Activated naive CD8-positive, alpha-beta T cell treated with anti-CD3 and anti-CD28 coated beads, Interleukin-2, amount 50 U/mL, for 24 hours (primary cell): ENCODE data around the gene PBX3.

Experiments used
- ATAC-seq: fragments of 150-1000 bp; cut with Tn5 transposase; one replicate; pipeline ENCODE4 v1.10.0; 2021
- DNase-seq: peaks from one replicate; pipeline ENCODE4 v3.0.0; 2021
- H3K27ac Mint-ChIP-seq: one replicate; pipeline ENCODE4 v1.8.0; 2021; ENCODE audit warnings: mild to moderate bottlenecking, mixed read lengths
- H3K27me3 Mint-ChIP-seq: one replicate; pipeline ENCODE4 v1.8.0; 2021; ENCODE audit warnings: mixed read lengths
- H3K36me3 Mint-ChIP-seq: one replicate; pipeline ENCODE4 v1.8.0; 2021; ENCODE audit warnings: low read depth, mixed read lengths
- H3K4me1 Mint-ChIP-seq: one replicate; pipeline ENCODE4 v1.8.0; 2021; ENCODE audit warnings: mixed read lengths
- H3K4me3 Mint-ChIP-seq: one replicate; pipeline ENCODE4 v1.8.0; 2021; ENCODE audit warnings: mild to moderate bottlenecking, moderate library complexity, mixed read lengths
- H3K9me3 Mint-ChIP-seq: one replicate; pipeline ENCODE4 v1.8.0; 2021; ENCODE audit warnings: mixed read lengths

PBX3 gene

DNA sequence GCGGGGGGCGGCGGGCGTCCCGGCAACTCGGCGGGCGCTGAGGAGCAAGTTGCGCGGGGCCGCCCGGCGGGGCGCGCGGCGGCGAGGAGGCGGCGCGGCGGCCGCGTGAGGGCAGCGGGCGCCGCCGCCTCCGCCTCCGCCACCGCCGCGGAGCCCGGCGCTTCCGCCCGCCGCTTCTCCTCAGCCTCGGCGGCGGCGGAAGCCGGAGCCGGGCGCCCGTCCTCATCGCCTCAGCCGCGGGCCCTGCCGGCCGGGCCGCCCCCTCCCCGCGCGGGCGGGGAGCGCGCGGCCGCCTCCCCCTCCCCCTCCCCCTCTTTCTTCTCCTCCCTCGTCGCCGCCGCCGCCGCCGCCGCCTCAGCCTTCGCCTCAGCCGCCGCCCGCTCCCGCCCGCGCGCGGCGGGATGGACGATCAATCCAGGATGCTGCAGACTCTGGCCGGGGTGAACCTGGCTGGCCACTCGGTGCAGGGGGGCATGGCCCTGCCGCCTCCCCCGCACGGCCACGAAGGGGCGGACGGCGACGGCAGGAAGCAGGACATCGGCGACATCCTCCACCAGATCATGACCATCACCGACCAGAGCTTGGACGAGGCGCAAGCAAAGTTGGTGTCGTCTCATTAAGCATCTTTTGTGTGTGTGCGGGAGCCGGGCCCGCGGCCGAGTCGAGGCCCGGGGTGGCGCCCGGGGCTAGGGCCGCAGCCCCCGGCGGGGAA, at the start of gene PBX3:
TSS of gene PBX3 (plus strand) at position 321 of the 712 bp plus-strand sequence.
- Mint-ChIP-seq H3K9me3 (no peaks in the 10 kb centered on the region), H3K4me3 (peak within 1 kb of the TSS; percentile 85), H3K4me1 (peaks cover 24% of the 10 kb centered on the region), H3K36me3 (peaks cover 11% of the 10 kb centered on the region), H3K27me3 (peaks cover 21% of the 10 kb centered on the region), H3K27ac (peak within 1 kb of the TSS; percentile 92)
- DNase-seq (peak; percentile 51), ATAC-seq (no peak)

DNA sequence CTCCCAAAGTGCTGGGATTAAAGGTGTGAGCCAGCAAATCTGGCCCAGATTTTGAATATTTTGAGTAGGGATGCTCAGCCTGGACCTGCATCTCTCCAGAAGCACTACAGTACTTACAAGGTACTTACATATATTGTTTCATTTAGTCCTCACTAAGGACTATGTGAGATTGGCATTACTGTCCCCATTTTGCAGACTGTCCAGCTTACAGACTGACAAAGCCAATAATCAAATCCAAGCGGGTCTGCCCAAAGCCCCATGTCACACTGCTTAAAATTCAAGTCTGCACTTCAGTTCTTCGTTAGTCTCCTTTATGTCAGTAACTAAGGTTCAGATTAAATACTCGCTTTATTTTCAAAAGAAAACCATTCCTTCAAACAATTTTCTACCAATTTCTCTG, 47.3 kb upstream of the PBX3 start:
- Mint-ChIP-seq H3K27me3 (no peaks in the 10 kb centered on the region), H3K4me3 (no peak overlapping the region), H3K27ac (no peak overlapping the region), H3K9me3 (no peaks in the 10 kb centered on the region), H3K4me1 (peaks cover 73% of the 10 kb centered on the region), H3K36me3 (peaks cover 35% of the 10 kb centered on the region)
- ATAC-seq = no peak
- no peak for DNase-seq

DNA sequence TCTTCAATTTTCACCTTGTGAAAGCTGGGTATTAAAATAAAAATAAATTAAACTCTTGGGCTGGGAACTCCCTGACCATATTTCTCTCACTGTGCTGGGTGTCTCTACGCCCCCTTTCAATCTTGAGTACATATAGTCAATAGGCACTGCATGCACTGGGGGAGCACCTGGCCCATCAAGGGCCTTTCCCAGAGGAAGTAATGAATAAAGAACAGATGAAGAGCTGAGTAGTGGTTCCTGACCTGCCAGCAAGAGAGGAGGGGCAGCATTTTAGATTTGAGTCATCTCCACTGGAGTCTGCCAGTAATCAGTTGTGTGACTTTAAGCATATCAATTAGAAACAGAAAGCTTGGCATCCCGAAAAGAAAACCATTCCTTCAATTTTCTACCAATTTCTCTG, 46.4 kb upstream of the PBX3 start:
- peaks cover 83% of the 10 kb centered on the region for H3K4me1 Mint-ChIP-seq
- DNase-seq = peak; percentile 58
- peak overlapping the region; percentile 43 for H3K4me3 Mint-ChIP-seq
- ATAC-seq = peak; percentile 98
- H3K36me3 Mint-ChIP-seq = peaks cover 40% of the 10 kb centered on the region
- H3K9me3 Mint-ChIP-seq = no peaks in the 10 kb centered on the region
- peak overlapping the region; percentile 84 for H3K27ac Mint-ChIP-seq
- no peaks in the 10 kb centered on the region for H3K27me3 Mint-ChIP-seq

DNA sequence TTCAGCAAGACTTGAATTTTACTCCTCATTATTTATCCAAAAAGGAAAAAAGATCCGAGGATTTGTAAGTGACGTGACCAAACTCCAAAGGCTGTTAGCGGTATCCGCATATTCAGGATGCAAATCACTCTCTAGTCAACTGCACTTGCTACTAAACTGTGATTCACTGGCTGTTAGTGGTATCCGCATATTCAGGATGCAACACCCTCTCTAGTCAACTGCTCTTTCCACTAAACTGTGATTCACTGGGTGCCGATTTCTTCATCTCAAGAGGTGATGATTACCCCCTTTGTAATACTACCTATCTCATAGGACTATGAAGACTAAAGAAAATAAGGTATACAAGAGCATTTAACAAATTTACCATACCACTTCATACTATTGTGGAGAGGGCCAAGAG, 45.8 kb upstream of the PBX3 start:
- Mint-ChIP-seq H3K27me3 (no peaks in the 10 kb centered on the region), H3K4me3 (peak overlapping the region; percentile 43), H3K9me3 (no peaks in the 10 kb centered on the region), H3K36me3 (peaks cover 39% of the 10 kb centered on the region), H3K4me1 (peaks cover 84% of the 10 kb centered on the region), H3K27ac (peak overlapping the region; percentile 84)
- peak; percentile 4 for DNase-seq
- peak; percentile 84 for ATAC-seq

DNA sequence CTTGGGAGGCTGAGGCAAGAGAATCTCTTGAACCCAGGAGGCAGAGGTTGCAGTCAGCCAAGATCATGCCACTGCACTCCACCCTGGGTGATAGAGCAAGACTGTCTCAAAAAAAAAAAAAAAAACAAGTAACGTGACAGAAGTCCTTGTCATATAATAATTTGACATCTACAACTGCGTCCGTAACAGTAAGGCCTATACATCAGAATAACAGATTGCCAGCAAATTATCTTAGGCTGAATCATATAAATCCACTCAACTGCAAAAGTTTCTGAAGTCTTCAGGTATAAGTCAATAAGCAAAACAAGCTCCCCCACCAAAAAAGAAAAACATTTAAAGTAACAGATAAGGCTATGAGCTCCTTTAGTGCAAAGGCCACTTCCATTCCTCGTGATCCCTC, 43.5 kb upstream of the PBX3 start:
- DNase-seq (no peak), ATAC-seq (no peak)
- peak overlapping the region; percentile 55 for H3K27ac Mint-ChIP-seq
- peaks cover 26% of the 10 kb centered on the region for H3K36me3 Mint-ChIP-seq
- no peaks in the 10 kb centered on the region for H3K27me3 Mint-ChIP-seq
- peaks cover 75% of the 10 kb centered on the region for H3K4me1 Mint-ChIP-seq
- no peak overlapping the region for H3K4me3 Mint-ChIP-seq
- H3K9me3 Mint-ChIP-seq = no peaks in the 10 kb centered on the region

DNA sequence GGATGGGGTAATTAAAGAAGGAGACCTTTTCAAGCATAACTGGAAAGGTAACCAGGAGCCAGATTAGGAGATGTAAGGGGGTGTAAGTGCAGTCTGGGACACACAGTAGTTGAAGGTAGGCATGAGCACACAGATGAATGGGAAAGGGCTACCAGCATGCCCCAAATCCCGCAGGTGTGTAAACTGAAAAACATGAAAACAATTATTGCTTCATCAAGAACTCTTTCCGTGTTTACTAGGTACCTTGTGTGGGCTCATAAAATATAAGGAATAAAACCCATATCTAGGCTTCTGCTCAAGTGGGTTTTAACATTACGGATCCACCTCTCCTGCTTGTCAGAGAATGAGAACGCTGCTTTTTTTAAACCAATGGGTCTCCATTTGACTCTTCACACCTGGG, 41.3 kb upstream of the PBX3 start:
- no peaks in the 10 kb centered on the region for H3K27me3 Mint-ChIP-seq
- H3K4me3 Mint-ChIP-seq = peak overlapping the region; percentile 88
- no peak for DNase-seq
- H3K27ac Mint-ChIP-seq = peak overlapping the region; percentile 89
- H3K36me3 Mint-ChIP-seq = peaks cover 20% of the 10 kb centered on the region
- peaks cover 55% of the 10 kb centered on the region for H3K4me1 Mint-ChIP-seq
- no peak for ATAC-seq
- no peaks in the 10 kb centered on the region for H3K9me3 Mint-ChIP-seq

DNA sequence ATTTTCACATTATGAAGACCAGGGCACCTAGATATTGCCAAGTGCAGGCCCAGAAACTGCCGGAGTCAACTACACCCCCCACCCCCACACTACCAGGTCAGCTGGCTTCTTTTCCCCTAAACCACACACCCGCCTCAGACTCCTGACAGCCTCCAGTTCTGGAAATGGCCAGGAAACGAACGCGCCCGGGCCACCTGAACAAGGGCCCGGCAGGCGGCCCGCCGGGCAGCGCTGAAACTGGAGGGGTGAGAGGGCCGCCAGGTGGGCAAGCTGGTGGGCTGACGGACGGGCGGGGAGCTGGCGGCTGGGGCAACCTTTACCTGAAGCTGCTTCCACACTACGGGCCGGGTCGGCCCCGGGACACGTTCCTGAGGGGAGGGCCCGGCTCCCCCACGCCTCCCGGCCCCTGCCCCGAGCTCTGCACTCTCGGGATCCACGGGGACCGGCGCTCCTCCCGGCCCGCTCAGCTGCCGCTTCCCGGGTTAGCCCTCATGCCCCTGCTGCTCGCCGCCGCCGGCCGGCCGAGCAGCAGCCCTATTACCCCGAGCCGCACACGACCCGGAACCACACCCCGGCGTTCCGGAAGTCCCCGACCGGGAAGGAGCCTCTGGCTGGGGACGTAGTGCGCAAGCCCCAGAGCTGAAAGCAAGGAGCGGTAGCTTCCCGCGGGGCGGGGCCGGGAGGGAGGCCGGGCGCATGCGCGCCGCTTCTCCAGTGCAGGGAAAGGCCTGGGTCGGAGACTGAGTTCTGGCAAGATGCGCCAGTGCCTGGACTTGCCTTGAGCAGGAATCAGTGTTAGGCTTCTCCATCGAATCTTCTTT, 40.3 kb upstream of the PBX3 start, which contains the start of gene MAPKAP1:
TSS of gene MAPKAP1 (minus strand) at position 558 of the 821 bp plus-strand sequence. CDS start 34,634 bp downstream, outside the sequence.
- Mint-ChIP-seq H3K36me3 (peaks cover 16% of the 10 kb centered on the region), H3K9me3 (no peaks in the 10 kb centered on the region)

DNA sequence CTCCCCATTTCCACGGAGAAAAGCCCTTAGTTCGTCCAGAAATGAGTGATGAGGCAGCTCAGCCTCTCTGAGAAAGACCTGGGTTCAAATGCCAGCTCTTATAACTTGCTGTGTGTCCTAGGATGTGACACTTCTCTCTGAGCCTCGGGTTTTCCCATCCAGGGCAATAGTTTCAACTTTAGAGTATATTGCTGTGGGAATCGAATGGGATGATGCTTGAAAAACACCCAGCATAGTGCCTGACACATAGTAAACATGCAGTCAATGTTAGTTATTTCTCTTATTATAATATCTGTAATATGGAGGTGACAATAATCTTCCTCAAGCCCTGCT, 39.7 kb upstream of the PBX3 start:
- Mint-ChIP-seq H3K4me1 (peaks cover 42% of the 10 kb centered on the region), H3K27me3 (no peaks in the 10 kb centered on the region), H3K9me3 (no peaks in the 10 kb centered on the region), H3K4me3 (peak overlapping the region; percentile 88), H3K27ac (peak overlapping the region; percentile 89), H3K36me3 (peaks cover 16% of the 10 kb centered on the region)
- DNase-seq = no peak
- ATAC-seq = no peak

More for the DNA sequence above, 40.3 kb upstream of the PBX3 start, which contains the start of gene MAPKAP1:
- no peaks in the 10 kb centered on the region for H3K27me3 Mint-ChIP-seq
- peaks cover 45% of the 10 kb centered on the region for H3K4me1 Mint-ChIP-seq
- H3K4me3 Mint-ChIP-seq = peak within 1 kb of the TSS; percentile 88
- peak; percentile 97 for DNase-seq
- H3K27ac Mint-ChIP-seq = peak within 1 kb of the TSS; percentile 89
- peak; percentile 100 for ATAC-seq

DNA sequence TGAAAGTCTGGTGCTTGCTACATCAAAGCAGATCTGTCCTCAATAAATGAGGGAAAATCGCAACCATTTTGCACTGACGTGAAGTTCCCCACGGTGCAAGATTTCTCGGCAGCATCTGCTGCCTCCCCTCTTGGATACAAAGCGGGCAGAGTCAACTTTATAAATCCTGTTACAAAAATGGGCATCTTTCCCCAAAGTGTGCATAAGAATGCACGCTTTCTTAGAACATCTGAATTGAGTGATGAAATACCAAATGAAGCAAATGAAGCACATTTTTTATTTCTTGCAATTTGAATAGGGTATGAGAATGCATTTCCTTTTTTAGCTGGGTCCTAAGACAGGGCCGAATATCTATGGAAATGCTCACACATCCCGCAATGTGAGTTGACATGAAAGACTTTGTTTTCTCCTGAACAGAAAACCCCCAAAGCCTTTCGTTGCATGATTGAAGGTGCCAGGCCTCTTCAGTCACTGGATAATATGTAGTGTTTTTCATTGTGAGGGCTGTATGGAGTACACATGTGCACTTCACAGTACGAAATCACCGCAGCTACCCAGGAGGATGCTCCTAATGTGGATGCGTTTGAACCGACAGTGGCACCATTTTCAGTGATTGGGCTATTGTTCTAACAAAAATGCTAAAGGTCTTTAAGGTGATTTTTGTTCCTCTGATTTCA, 20.6 kb upstream of the PBX3 start:
- ATAC-seq (no peak), DNase-seq (no peak)
- no peak overlapping the region for H3K4me3 Mint-ChIP-seq
- H3K27ac Mint-ChIP-seq = no peak overlapping the region
- no peaks in the 10 kb centered on the region for H3K36me3 Mint-ChIP-seq
- H3K27me3 Mint-ChIP-seq = peaks cover 10% of the 10 kb centered on the region
- H3K4me1 Mint-ChIP-seq = no peaks in the 10 kb centered on the region
- H3K9me3 Mint-ChIP-seq = no peaks in the 10 kb centered on the region

DNA sequence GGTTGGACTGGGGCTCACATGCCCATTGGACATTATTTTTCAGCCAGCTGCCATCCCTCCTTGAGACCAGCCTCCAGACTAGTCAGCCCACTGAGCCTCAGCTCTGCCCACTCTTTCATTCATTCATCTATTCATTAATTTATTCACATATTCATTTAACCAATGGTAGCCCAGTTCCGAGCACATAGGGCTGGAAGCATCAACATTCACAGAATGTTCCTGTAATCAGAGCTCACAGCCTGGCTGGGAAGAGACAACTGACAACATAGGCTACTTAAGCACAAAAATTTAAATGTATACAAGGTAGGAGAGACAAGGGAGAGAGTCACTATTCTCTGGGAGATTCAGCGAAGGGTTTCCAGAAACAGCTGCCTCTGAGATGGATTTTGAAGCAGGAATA, 17.0 kb upstream of the PBX3 start:
- DNase-seq = no peak
- Mint-ChIP-seq H3K36me3 (no peaks in the 10 kb centered on the region), H3K4me3 (no peak overlapping the region), H3K9me3 (no peaks in the 10 kb centered on the region), H3K4me1 (no peaks in the 10 kb centered on the region), H3K27me3 (peaks cover 10% of the 10 kb centered on the region), H3K27ac (no peak overlapping the region)
- ATAC-seq = no peak

DNA sequence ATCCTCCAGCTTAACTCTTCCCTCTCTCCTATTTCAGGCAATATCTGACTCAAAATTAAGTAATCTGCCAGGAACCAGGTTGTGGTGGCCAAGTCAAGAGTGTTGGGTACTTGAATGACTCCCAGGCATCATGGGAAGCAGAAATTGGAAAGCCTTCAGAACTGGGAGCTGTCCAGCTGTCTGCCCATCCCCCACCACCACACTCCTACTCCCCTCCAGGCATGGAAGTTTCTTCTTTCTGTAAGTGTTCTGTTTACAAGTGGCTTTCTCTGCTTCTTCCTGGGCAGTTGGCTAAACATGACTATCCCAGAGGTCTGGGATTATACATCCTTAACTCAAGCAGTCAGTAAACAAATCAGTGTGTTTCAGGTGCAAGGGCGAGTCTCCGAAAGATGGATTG, 14.6 kb upstream of the PBX3 start:
- DNase-seq (no peak), ATAC-seq (no peak)
- Mint-ChIP-seq H3K27me3 (peaks cover 10% of the 10 kb centered on the region), H3K36me3 (no peaks in the 10 kb centered on the region), H3K4me3 (no peak overlapping the region), H3K9me3 (no peaks in the 10 kb centered on the region), H3K4me1 (no peaks in the 10 kb centered on the region), H3K27ac (no peak overlapping the region)

DNA sequence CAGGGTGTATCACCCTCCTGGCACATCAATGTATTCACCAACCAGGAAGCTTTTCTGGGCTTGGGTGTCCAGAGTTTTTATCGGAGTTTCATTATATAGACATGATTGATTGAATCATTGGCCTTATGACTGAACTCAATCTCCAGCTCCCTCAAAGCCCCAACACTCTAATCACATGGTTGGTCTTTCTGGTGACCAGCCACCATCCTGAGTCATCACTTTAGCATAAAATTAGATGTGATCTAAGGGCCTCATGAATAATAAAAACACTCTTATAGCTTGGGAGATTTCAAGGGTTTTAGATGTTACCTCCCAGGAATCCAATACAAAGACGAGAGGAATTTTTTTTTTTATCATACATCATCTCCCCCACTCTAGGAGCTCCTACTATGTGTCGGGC, 7.7 kb upstream of the PBX3 start:
- H3K36me3 Mint-ChIP-seq = no peaks in the 10 kb centered on the region
- no peak for ATAC-seq
- no peak for DNase-seq
- no peak overlapping the region for H3K4me3 Mint-ChIP-seq
- H3K27me3 Mint-ChIP-seq = peaks cover 8% of the 10 kb centered on the region
- H3K9me3 Mint-ChIP-seq = no peaks in the 10 kb centered on the region
- H3K4me1 Mint-ChIP-seq = no peaks in the 10 kb centered on the region
- H3K27ac Mint-ChIP-seq = no peak overlapping the region

DNA sequence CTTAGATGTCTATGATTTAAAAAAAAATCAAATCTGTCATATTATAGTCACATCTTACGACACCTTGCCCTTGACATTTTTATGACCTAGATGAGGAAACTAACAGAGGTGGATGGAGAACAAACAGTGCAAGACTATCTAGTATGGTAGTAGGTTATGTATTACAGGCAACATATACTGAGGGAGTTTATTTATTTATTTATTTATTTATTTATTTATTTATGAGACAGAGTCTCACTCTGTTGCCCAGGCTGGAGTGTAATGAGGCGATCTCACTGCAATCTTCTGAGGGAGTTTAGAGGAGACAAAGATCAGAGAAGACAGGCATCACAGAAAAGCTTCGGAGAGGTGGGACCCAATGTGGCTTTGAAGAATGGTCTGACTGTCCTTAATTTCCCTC, 4.5 kb upstream of the PBX3 start:
- H3K4me1 Mint-ChIP-seq = peaks cover 10% of the 10 kb centered on the region
- no peaks in the 10 kb centered on the region for H3K9me3 Mint-ChIP-seq
- DNase-seq (no peak), ATAC-seq (no peak)
- H3K27me3 Mint-ChIP-seq = peaks cover 16% of the 10 kb centered on the region
- H3K36me3 Mint-ChIP-seq = no peaks in the 10 kb centered on the region
- no peak overlapping the region for H3K27ac Mint-ChIP-seq
- H3K4me3 Mint-ChIP-seq = no peak overlapping the region

DNA sequence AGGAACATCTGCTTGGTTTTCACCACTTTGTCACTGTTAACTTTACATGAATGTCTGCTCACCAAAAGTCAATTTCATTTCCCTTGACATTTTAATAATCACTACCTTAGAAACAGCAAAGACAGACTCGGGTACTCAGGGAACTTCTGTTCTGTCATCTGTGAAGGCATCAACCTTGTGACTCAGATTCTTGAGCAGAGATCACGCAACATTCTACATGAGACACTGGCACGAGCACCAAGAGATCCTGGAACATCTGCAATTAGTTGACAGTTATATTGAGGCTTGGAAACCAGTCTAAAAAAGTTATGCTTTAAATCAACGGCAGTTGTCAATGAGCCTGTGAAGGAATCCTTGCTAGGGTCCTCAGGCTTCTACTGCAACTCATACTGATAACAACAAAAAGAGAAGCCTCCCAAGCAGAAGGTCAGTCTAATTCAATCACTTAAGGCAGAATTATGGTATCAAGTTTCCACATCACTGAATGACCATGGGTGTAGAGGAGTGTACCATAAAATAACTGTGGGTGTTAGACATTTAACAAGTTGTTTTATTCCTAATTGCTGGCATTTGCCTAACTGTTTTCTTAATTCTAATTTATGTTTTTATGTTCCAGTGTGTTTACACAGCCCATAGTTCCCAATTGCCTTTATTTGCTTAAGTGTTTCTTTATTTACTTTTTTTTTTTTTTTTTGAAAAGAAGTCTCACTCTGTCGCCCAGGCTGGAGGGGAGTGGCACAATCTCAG, 3.3 kb upstream of the PBX3 start:
- Mint-ChIP-seq H3K4me3 (no peak overlapping the region), H3K4me1 (peaks cover 16% of the 10 kb centered on the region), H3K36me3 (peaks cover 5% of the 10 kb centered on the region), H3K27ac (no peak overlapping the region), H3K27me3 (peaks cover 17% of the 10 kb centered on the region), H3K9me3 (no peaks in the 10 kb centered on the region)
- ATAC-seq = no peak
- DNase-seq = no peak
